ENCODE data around the gene GOLIM4.

- TF ChIP-seq POLR2A (IDR thresholded peaks at IDR 0.05; ENCODE audit: low read length) (no peak), GATA1 (IDR thresholded peaks at IDR 0.05; ENCODE audit: low read depth, low read length) (no peak)
These were observed 119.0 kb downstream of the GOLIM4 start for GRCh38 chr3:167976516-167977361.

All from erythroblast (primary cell).